ENCODE results near the gene OTULIN. TPM values are rescaled to one million over a fixed set of nuclear protein-coding genes. Genes with fewer than 3 reads are reported as not detected.
A peak's percentile ranks its signal among the peaks of the same experiment; 100 is the strongest.

OTULIN gene
- polyA plus RNA-seq, 1 of the 3 experiments (the other 2 are of a cell fraction), result 6.6 TPM

GRCh38 chr5:14662721-14663260, 1.7 kb upstream of the OTULIN start:
- POLR2A ChIA-PET, result no interaction called here
- peaks cover 25% of the 10 kb centered on the region for H4K20me1 ChIP-seq (ENCODE audit: insufficient read depth)
- TF ChIP-seq ZBTB33 (IDR thresholded peaks at IDR 0.05; ENCODE audit: borderline replicate concordance, low read depth) (no peak), EP300 (IDR thresholded peaks at IDR 0.05; ENCODE audit: borderline replicate concordance in 1 of 2, low read depth in 1 of 2, low read length in 1 of 2) (no peak), REST (IDR thresholded peaks at IDR 0.05; ENCODE audit: low read depth, low read length) (no peak), RXRA (IDR thresholded peaks at IDR 0.05; ENCODE audit: borderline replicate concordance, low read depth) (no peak)

GRCh38 chr5:14663734-14664269, 716 bp upstream of the OTULIN start:
- H3K36me3 ChIP-seq (replicated peaks in 1 of 2; ENCODE audit: control insufficient read depth in 1 of 2, insufficient read depth in 2 of 2, low read length in 1 of 2), result peaks cover 0 to 6% of the 10 kb centered on the region in 2 experiments
- H3K27ac ChIP-seq (ENCODE audit: low read depth in 2 of 2, low read length in 1 of 2), result peak overlapping the region; percentile 85 to 94
- ChIA-PET CTCF (interaction anchor here (1.2 to 1.6 kb wide), 4 partner anchors 16 to 339 kb away, joined by 3 to 9 read pairs (median 3); no protein-coding TSS in a partner anchor), POLR2A (interaction anchor here (0.9 kb wide), 1 partner anchor 266 kb away, joined by 3 read pairs; no protein-coding TSS in a partner anchor)
- H2AFZ ChIP-seq (ENCODE audit: low read depth), result peak overlapping the region; percentile 69
- H3K9me3 ChIP-seq, result no peaks in the 10 kb centered on the region
- H3K9me2 ChIP-seq, result no peaks in the 10 kb centered on the region
- WGBS (ENCODE audit: low lambda C conversion rate), result 2% methylated on average over 22 of the region's 24 CpGs
- peak overlapping the region; percentile 91 for H3K4me2 ChIP-seq
- H3K27me3 ChIP-seq (ENCODE audit: insufficient read depth), result no peaks in the 10 kb centered on the region
- no peak for TF ChIP-seq TCF12 (IDR thresholded peaks at IDR 0.05)
- no peak for TF ChIP-seq ZBTB33 (IDR thresholded peaks at IDR 0.05; ENCODE audit: borderline replicate concordance, low read depth)
- TF ChIP-seq TAF1 (IDR thresholded peaks at IDR 0.05; ENCODE audit: borderline replicate concordance, low read depth, low read length), result no peak
- TF ChIP-seq PBX3 (IDR thresholded peaks at IDR 0.05), result no peak
- TF ChIP-seq TEAD4 (IDR thresholded peaks at IDR 0.05; ENCODE audit: borderline replicate concordance, insufficient read depth), result no peak
- peak; percentile 54 for DNase-seq
- H3F3A ChIP-seq (replicated peaks; ENCODE audit: insufficient read depth), result peaks cover 16% of the 10 kb centered on the region
- H4K20me1 ChIP-seq (ENCODE audit: insufficient read depth), result peaks cover 33% of the 10 kb centered on the region
- peak overlapping the region; percentile 85 to 96 for H3K4me3 ChIP-seq (ENCODE audit: low read depth in 2 of 2, low read length in 1 of 2)
- H3K9ac ChIP-seq, result peak overlapping the region; percentile 82
- peaks cover 53% of the 10 kb centered on the region for H3K79me2 ChIP-seq (ENCODE audit: insufficient read depth)
- H3K4me1 ChIP-seq (ENCODE audit: control insufficient read depth in 1 of 2, insufficient read depth in 2 of 2, low read depth in 1 of 2, low read length in 1 of 2), result peaks cover 19 to 21% of the 10 kb centered on the region in 2 experiments; a peak in 3 of 4 replicates

More at GRCh38 chr5:14662721-14663260, 1.7 kb upstream of the OTULIN start:
- no peak overlapping the region for H2AFZ ChIP-seq (ENCODE audit: low read depth)
- peaks cover 16% of the 10 kb centered on the region for H3F3A ChIP-seq (replicated peaks; ENCODE audit: insufficient read depth)
- peak overlapping the region in 1 of 2 experiments; percentile 85; a peak in 1 of 4 replicates for H3K27ac ChIP-seq (ENCODE audit: low read depth in 2 of 2, low read length in 1 of 2)
- no peaks in the 10 kb centered on the region for H3K9me2 ChIP-seq
- no peaks in the 10 kb centered on the region for H3K9me3 ChIP-seq
- peaks cover 19 to 21% of the 10 kb centered on the region in 2 experiments; a peak in 3 of 4 replicates for H3K4me1 ChIP-seq (ENCODE audit: control insufficient read depth in 1 of 2, insufficient read depth in 2 of 2, low read depth in 1 of 2, low read length in 1 of 2)
- H3K4me3 ChIP-seq (ENCODE audit: low read depth in 2 of 2, low read length in 1 of 2), result peak overlapping the region in 1 of 2 experiments; percentile 96; a peak in 2 of 4 replicates
- CTCF ChIA-PET, result interaction anchor here (1.4 to 2.3 kb wide), 2 partner anchors 14 to 48 kb away, joined by 3 to 11 read pairs; no protein-coding TSS in a partner anchor
- no peaks in the 10 kb centered on the region for H3K36me3 ChIP-seq (replicated peaks in 1 of 2; ENCODE audit: control insufficient read depth in 1 of 2, insufficient read depth in 2 of 2, low read length in 1 of 2)
- H3K27me3 ChIP-seq (ENCODE audit: insufficient read depth), result no peaks in the 10 kb centered on the region
- WGBS (ENCODE audit: low lambda C conversion rate), result 97% methylated on average over 7 of the region's 7 CpGs
- no peak overlapping the region for H3K9ac ChIP-seq
- no peak for DNase-seq
- peaks cover 43% of the 10 kb centered on the region for H3K79me2 ChIP-seq (ENCODE audit: insufficient read depth)
- peak overlapping the region; percentile 91 for H3K4me2 ChIP-seq

Measured in SK-N-SH (cell line).